HEK293 (cell line): ENCODE data around the gene IP6K2.

Experiments
- GLI2 ChIP-seq: fragments of 450-650 bp; formaldehyde crosslinking; IDR thresholded peaks from 2 replicates; pipeline ENCODE4; 2017; ENCODE audit warnings: missing biosample characterization, missing genetic modification characterization, low read depth, borderline replicate concordance
- HOXA7 ChIP-seq: sonication (generic); formaldehyde crosslinking; IDR thresholded peaks from 2 replicates; pipeline ENCODE4 v1.8.1; 2022; ENCODE audit warnings: missing genetic modification reagents, borderline replicate concordance
- PRDM1 ChIP-seq: fragments of 450-650 bp; formaldehyde crosslinking; IDR thresholded peaks from 2 replicates; pipeline ENCODE4; 2016; ENCODE audit warnings: missing biosample characterization, missing genetic modification characterization
- SALL2 ChIP-seq: fragments of 450-650 bp; formaldehyde crosslinking; IDR thresholded peaks from 2 replicates; pipeline ENCODE4 v1.5.0; 2017; ENCODE audit warnings: missing biosample characterization, mild to moderate bottlenecking, missing genetic modification characterization, borderline replicate concordance
- SCRT2 ChIP-seq: fragments of 450-650 bp; formaldehyde crosslinking; IDR thresholded peaks from 2 replicates; pipeline ENCODE4 v1.5.1; 2016; ENCODE audit warnings: missing biosample characterization, missing genetic modification characterization
- TCF7L2 ChIP-seq: IDR thresholded peaks from 2 replicates; pipeline ENCODE4 v1.6.1; 2011; ENCODE audit warnings: low read depth, mild to moderate bottlenecking, inconsistent platforms, low read length, moderate library complexity, borderline replicate concordance
- ZBTB17 ChIP-seq: fragments of 450-650 bp; formaldehyde crosslinking; IDR thresholded peaks from 2 replicates; pipeline ENCODE4 v1.5.1; 2016; ENCODE audit warnings: missing biosample characterization, missing genetic modification characterization
- ZBTB48 ChIP-seq: fragments of 450-650 bp; formaldehyde crosslinking; IDR thresholded peaks from 2 replicates; pipeline ENCODE4 v1.5.1; 2016; ENCODE audit warnings: missing biosample characterization, missing genetic modification characterization
- ZNF10 ChIP-seq: fragments of 450-650 bp; formaldehyde crosslinking; IDR thresholded peaks from 2 replicates; pipeline ENCODE4 v1.5.1; 2017; ENCODE audit warnings: missing biosample characterization, missing genetic modification characterization
- ZNF112 ChIP-seq: fragments of 450-650 bp; formaldehyde crosslinking; IDR thresholded peaks from 2 replicates; pipeline ENCODE4 v1.5.0; 2017; ENCODE audit warnings: missing biosample characterization, missing genetic modification characterization
- ZNF133 ChIP-seq: fragments of 450-650 bp; formaldehyde crosslinking; IDR thresholded peaks from 2 replicates; pipeline ENCODE4 v1.5.1; 2016; ENCODE audit warnings: missing biosample characterization, missing genetic modification characterization
- ZNF146 ChIP-seq: fragments of 450-650 bp; formaldehyde crosslinking; IDR thresholded peaks from 2 replicates; pipeline ENCODE4 v1.5.1; 2016; ENCODE audit warnings: missing biosample characterization, missing genetic modification characterization
- ZNF169 ChIP-seq: fragments of 450-650 bp; formaldehyde crosslinking; IDR thresholded peaks from 2 replicates; pipeline ENCODE4 v1.5.1; 2016; ENCODE audit warnings: missing biosample characterization, missing genetic modification characterization
- ZNF202 ChIP-seq: fragments of 450-650 bp; formaldehyde crosslinking; IDR thresholded peaks from 2 replicates; pipeline ENCODE4 v1.5.1; 2016; ENCODE audit warnings: missing biosample characterization, missing genetic modification characterization, borderline replicate concordance
- ZNF221 ChIP-seq: fragments of 450-650 bp; formaldehyde crosslinking; IDR thresholded peaks from 2 replicates; pipeline ENCODE4 v1.5.1; 2017; ENCODE audit warnings: missing biosample characterization, missing genetic modification characterization, borderline replicate concordance
- ZNF223 ChIP-seq: fragments of 450-650 bp; formaldehyde crosslinking; IDR thresholded peaks from 2 replicates; pipeline ENCODE4 v1.5.1; 2016; ENCODE audit warnings: missing biosample characterization, missing genetic modification characterization
- ZNF391 ChIP-seq: fragments of 450-650 bp; formaldehyde crosslinking; IDR thresholded peaks from 2 replicates; pipeline ENCODE4 v1.5.1; 2016; ENCODE audit warnings: low read depth, missing biosample characterization, missing genetic modification characterization, borderline replicate concordance
- ZNF426 ChIP-seq: fragments of 450-650 bp; formaldehyde crosslinking; IDR thresholded peaks from 2 replicates; pipeline ENCODE4 v1.5.1; 2017; ENCODE audit warnings: missing biosample characterization, missing genetic modification characterization, mild to moderate bottlenecking, inconsistent platforms, moderate library complexity
- ZNF501 ChIP-seq: fragments of 450-650 bp; formaldehyde crosslinking; IDR thresholded peaks from 2 replicates; pipeline ENCODE4 v1.5.1; 2016; ENCODE audit warnings: missing biosample characterization, missing genetic modification characterization
- ZNF514 ChIP-seq: fragments of 450-650 bp; formaldehyde crosslinking; IDR thresholded peaks from 2 replicates; pipeline ENCODE4 v1.5.1; 2016; ENCODE audit warnings: missing biosample characterization, missing genetic modification characterization
- ZNF530 ChIP-seq: fragments of 450-650 bp; formaldehyde crosslinking; IDR thresholded peaks from 2 replicates; pipeline ENCODE4 v1.5.1; 2016; ENCODE audit warnings: low read depth, missing biosample characterization, missing genetic modification characterization
- ZNF544 ChIP-seq: fragments of 450-650 bp; formaldehyde crosslinking; IDR thresholded peaks from 2 replicates; pipeline ENCODE4 v1.5.0; 2017; ENCODE audit warnings: missing biosample characterization, missing genetic modification characterization
- ZNF623 ChIP-seq: fragments of 450-650 bp; formaldehyde crosslinking; IDR thresholded peaks from 2 replicates; pipeline ENCODE4 v1.5.1; 2016; ENCODE audit warnings: missing biosample characterization, missing genetic modification characterization
- ZNF654 ChIP-seq: fragments of 450-650 bp; formaldehyde crosslinking; IDR thresholded peaks from 2 replicates; pipeline ENCODE4 v1.5.1; 2016; ENCODE audit warnings: low read depth, missing biosample characterization, missing genetic modification characterization
- TF ChIP-seq, protein P1 (sequence below): fragments of 450-650 bp; formaldehyde crosslinking; IDR thresholded peaks from 2 replicates; pipeline ENCODE4 v1.5.1; 2016; ENCODE audit warnings: missing biosample characterization, missing genetic modification characterization
- TF ChIP-seq, protein P2 (sequence below): fragments of 450-650 bp; formaldehyde crosslinking; IDR thresholded peaks from 2 replicates; pipeline ENCODE4 v1.5.1; 2016; ENCODE audit warnings: missing biosample characterization, missing genetic modification characterization
- TF ChIP-seq, protein P3 (sequence below): fragments of 450-650 bp; formaldehyde crosslinking; IDR thresholded peaks from 2 replicates; pipeline ENCODE4 v1.5.1; 2016; ENCODE audit warnings: missing biosample characterization, missing genetic modification characterization, borderline replicate concordance
- TF ChIP-seq, protein P4 (sequence below): fragments of 450-650 bp; formaldehyde crosslinking; IDR thresholded peaks from 2 replicates; pipeline ENCODE4; 2016; ENCODE audit warnings: missing biosample characterization, missing genetic modification characterization
- TF ChIP-seq, protein P5 (sequence below): fragments of 450-650 bp; formaldehyde crosslinking; IDR thresholded peaks from 2 replicates; pipeline ENCODE4 v1.5.1; 2017; ENCODE audit warnings: missing biosample characterization, missing genetic modification characterization

The IP6K2 gene

DNA sequence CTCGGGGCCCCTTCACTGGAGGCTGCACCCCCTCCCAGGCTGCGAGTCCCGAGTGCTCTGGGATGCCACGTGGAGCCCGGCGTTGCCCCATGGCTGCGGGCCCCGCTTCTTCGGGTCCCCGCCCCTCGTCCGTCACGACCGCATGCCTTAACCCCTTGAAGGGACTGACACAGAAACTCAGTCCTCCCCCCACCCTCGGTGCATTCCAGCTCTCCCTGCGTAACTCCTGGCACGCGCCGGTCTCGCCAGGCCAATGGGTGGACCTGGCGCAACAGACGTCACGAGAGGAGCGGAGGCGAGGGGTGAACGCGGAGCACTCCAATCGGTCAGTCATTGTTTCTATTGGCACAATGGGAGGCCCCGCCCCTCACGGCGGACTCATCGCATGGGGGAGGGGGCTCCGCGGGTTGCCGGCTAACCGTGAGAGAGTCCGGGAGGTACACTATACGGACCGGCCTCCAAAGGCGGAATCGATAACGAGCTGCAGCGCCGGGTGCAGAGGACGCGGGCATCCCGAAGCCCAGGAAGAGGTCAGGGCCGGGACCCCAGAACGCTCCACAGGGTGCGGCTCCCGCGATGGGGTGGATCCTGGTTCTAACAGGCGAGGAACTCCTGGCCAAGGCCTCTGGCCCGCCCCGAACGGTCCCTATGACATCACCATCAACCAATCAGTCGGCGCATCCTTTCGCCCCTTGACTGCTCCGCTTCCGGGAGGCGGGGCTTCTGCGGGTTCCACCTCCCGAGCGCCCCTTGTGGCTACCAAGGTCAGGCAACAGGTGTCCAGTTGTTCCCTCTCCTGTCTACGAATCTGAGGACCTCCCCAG is 53.3 kb downstream of the IP6K2 start (continued):
- TF ChIP-seq, protein P1, sequence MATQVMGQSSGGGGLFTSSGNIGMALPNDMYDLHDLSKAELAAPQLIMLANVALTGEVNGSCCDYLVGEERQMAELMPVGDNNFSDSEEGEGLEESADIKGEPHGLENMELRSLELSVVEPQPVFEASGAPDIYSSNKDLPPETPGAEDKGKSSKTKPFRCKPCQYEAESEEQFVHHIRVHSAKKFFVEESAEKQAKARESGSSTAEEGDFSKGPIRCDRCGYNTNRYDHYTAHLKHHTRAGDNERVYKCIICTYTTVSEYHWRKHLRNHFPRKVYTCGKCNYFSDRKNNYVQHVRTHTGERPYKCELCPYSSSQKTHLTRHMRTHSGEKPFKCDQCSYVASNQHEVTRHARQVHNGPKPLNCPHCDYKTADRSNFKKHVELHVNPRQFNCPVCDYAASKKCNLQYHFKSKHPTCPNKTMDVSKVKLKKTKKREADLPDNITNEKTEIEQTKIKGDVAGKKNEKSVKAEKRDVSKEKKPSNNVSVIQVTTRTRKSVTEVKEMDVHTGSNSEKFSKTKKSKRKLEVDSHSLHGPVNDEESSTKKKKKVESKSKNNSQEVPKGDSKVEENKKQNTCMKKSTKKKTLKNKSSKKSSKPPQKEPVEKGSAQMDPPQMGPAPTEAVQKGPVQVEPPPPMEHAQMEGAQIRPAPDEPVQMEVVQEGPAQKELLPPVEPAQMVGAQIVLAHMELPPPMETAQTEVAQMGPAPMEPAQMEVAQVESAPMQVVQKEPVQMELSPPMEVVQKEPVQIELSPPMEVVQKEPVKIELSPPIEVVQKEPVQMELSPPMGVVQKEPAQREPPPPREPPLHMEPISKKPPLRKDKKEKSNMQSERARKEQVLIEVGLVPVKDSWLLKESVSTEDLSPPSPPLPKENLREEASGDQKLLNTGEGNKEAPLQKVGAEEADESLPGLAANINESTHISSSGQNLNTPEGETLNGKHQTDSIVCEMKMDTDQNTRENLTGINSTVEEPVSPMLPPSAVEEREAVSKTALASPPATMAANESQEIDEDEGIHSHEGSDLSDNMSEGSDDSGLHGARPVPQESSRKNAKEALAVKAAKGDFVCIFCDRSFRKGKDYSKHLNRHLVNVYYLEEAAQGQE (tag by site-specific recombination), result no peak
- TF ChIP-seq, protein P2, sequence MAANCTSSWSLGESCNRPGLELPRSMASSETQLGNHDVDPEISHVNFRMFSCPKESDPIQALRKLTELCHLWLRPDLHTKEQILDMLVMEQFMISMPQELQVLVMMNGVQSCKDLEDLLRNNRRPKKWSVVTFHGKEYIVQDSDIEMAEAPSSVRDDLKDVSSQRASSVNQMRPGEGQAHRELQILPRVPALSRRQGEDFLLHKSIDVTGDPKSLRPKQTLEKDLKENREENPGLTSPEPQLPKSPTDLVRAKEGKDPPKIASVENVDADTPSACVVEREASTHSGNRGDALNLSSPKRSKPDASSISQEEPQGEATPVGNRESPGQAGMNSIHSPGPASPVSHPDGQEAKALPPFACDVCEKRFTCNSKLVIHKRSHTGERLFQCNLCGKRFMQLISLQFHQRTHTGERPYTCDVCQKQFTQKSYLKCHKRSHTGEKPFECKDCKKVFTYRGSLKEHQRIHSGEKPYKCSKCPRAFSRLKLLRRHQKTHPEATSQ, result no peak
- TF ChIP-seq ZNF112, result no peak
- no peak for TF ChIP-seq TCF7L2
- TF ChIP-seq, protein P3, sequence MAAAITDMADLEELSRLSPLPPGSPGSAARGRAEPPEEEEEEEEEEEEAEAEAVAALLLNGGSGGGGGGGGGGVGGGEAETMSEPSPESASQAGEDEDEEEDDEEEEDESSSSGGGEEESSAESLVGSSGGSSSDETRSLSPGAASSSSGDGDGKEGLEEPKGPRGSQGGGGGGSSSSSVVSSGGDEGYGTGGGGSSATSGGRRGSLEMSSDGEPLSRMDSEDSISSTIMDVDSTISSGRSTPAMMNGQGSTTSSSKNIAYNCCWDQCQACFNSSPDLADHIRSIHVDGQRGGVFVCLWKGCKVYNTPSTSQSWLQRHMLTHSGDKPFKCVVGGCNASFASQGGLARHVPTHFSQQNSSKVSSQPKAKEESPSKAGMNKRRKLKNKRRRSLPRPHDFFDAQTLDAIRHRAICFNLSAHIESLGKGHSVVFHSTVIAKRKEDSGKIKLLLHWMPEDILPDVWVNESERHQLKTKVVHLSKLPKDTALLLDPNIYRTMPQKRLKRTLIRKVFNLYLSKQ (tag by site-specific recombination), result no peak
- TF ChIP-seq ZNF654, result no peak
- no peak for TF ChIP-seq ZNF514 (tag by site-specific recombination)
- no peak for TF ChIP-seq ZNF221 (tag by site-specific recombination)
- TF ChIP-seq PRDM1 (tag by site-specific recombination), result no peak
- TF ChIP-seq, protein P4, sequence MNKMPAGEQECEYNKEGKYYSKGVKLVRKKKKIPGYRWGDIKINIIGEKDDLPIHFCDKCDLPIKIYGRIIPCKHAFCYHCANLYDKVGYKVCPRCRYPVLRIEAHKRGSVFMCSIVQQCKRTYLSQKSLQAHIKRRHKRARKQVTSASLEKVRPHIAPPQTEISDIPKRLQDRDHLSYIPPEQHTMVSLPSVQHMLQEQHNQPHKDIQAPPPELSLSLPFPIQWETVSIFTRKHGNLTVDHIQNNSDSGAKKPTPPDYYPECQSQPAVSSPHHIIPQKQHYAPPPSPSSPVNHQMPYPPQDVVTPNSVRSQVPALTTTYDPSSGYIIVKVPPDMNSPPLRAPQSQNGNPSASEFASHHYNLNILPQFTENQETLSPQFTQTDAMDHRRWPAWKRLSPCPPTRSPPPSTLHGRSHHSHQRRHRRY, result no peak
- TF ChIP-seq ZBTB17 (tag by site-specific recombination), result peak; percentile 91
- TF ChIP-seq HOXA7 (CRISPR knock-in tag), result no peak
- TF ChIP-seq ZNF623 (tag by site-specific recombination), result peak; percentile 2; the same call in 1 of the 2 replicates
- TF ChIP-seq ZBTB48 (tag by site-specific recombination), result 0 out of 2 replicates have a peak, but pooled peaks have one; percentile 57
- TF ChIP-seq SCRT2 (tag by site-specific recombination), result peak; percentile 100
- no peak for TF ChIP-seq SALL2
- no peak for TF ChIP-seq GLI2
- no peak for TF ChIP-seq ZNF530 (tag by site-specific recombination)
- no peak for TF ChIP-seq ZNF202 (tag by site-specific recombination)
- no peak for TF ChIP-seq ZNF169 (tag by site-specific recombination)
- no peak for TF ChIP-seq ZNF10 (tag by site-specific recombination)
- no peak for TF ChIP-seq ZNF544
- TF ChIP-seq ZNF501 (tag by site-specific recombination), result peak; percentile 64; the same call in 1 of the 2 replicates
- peak; percentile 14; the same call in 1 of the 2 replicates for TF ChIP-seq ZNF391 (tag by site-specific recombination)
- TF ChIP-seq ZNF223, result no peak
- no peak for TF ChIP-seq ZNF133 (tag by site-specific recombination)
- TF ChIP-seq ZNF146 (tag by site-specific recombination), result no peak
- TF ChIP-seq ZNF426 (tag by site-specific recombination), result no peak
- TF ChIP-seq, protein P5, sequence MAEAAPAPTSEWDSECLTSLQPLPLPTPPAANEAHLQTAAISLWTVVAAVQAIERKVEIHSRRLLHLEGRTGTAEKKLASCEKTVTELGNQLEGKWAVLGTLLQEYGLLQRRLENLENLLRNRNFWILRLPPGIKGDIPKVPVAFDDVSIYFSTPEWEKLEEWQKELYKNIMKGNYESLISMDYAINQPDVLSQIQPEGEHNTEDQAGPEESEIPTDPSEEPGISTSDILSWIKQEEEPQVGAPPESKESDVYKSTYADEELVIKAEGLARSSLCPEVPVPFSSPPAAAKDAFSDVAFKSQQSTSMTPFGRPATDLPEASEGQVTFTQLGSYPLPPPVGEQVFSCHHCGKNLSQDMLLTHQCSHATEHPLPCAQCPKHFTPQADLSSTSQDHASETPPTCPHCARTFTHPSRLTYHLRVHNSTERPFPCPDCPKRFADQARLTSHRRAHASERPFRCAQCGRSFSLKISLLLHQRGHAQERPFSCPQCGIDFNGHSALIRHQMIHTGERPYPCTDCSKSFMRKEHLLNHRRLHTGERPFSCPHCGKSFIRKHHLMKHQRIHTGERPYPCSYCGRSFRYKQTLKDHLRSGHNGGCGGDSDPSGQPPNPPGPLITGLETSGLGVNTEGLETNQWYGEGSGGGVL (tag by site-specific recombination), result peak; percentile 53; the same call in 1 of the 2 replicates
